Measurements from ENCODE around the gene HOXD11.

Gene HOXD11

DNA sequence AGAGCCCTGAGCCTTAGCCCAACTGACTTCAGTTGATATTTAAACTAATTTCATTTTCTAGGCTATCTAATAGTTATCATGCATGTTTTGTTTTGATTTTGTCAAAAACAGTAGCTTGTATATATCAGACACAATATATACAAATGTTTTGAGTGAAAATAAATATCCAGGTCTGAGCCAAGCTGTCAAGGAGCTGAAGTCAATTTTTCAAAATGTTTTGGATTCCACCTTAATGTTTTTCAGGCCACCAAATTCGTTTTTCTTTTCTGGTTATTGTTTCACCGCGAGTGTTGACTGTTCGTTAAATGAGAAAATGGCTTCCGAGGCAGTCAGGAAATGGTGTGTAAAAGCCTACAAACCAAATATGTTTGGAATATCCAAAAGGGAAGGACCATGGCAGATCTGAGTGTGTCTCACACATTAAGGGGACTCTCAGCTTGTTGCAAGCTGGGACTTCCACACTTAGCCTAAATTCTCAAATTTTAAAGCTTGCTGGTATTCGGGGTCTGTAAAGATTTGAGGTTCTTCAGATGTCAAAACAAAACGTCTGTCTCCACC lies 4.7 kb upstream of the HOXD11 start:
- H3K4me3 ChIP-seq (ENCODE audit: extremely low read depth, insufficient read depth, low read length, poor library complexity, severe bottlenecking): no peak overlapping the region
- no peak overlapping the region for H3K27ac ChIP-seq (ENCODE audit: low read depth, low read length, severe bottlenecking)
- H3K36me3 ChIP-seq (ENCODE audit: control insufficient read depth, insufficient read depth, low read length): no peaks in the 10 kb centered on the region
- no peaks in the 10 kb centered on the region for H3K4me1 ChIP-seq (ENCODE audit: control insufficient read depth, insufficient read depth, low read length, poor library complexity, severe bottlenecking)
- 18 to 20% methylated on average over 2 to 4 of the region's 7 CpGs for WGBS, 2 experiments (ENCODE audit: insufficient coverage in 2 of 2)
- H3K9me3 ChIP-seq (ENCODE audit: control insufficient read depth, low read length): no peaks in the 10 kb centered on the region

DNA sequence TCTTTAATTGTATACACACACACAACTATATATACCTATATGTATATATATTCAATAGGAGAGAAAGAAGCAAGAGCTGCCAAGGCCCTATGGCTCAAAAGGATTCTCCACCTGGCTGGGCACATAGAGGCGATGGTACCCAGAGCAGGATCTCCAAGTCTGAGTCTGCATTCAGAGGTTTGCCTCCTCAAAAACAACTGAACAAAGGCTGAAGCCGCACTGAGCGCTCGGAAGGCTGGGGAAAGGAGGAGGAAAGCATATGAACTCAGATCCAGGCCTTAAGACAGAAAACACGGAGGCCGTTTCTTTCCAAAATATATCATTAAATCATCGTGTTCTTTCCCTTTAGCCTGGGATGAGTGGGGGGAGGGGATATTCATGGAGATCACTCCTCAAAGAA lies 3.9 kb upstream of the HOXD11 start:
- Histone ChIP-seq H3K4me3 (ENCODE audit: extremely low read depth, insufficient read depth, low read length, poor library complexity, severe bottlenecking) (no peak overlapping the region), H3K9me3 (ENCODE audit: control insufficient read depth, low read length) (no peaks in the 10 kb centered on the region), H3K4me1 (ENCODE audit: control insufficient read depth, insufficient read depth, low read length, poor library complexity, severe bottlenecking) (no peaks in the 10 kb centered on the region), H3K36me3 (ENCODE audit: control insufficient read depth, insufficient read depth, low read length) (no peaks in the 10 kb centered on the region), H3K27ac (ENCODE audit: low read depth, low read length, severe bottlenecking) (no peak overlapping the region)
- WGBS, 2 experiments (ENCODE audit: insufficient coverage in 2 of 2): 0 to 10% methylated on average over 1 to 4 of the region's 7 CpGs

DNA sequence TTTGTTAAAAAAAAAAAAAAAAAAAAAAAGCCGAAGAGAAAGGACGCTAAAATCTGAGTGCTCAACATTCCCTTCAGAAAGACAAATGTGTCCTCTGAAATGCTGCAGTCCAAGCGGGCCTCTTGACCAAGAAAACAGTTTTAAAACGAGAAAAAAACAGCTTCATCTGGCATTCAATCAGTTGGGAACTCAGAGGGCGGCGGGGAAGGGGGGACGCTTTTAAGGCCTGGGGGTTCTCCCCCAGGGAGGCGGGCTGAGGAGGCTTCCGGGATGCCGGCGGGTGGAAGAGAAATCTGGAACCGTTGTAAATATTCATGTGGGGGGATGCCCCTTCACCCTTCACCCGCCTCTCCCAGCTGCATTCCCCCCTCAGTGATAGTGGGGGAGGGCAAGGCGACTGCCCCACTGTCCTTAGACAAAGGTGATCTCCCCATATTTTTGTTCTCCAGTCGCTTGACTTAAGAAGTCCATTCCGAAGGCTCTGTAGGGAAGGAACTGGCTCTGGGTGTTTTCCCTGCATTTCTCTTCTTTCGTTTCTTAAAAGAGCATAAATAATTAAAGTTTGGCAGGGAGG lies 3.3 kb upstream of the HOXD11 start:
- Histone ChIP-seq H3K36me3 (ENCODE audit: control insufficient read depth, insufficient read depth, low read length) (no peaks in the 10 kb centered on the region), H3K4me1 (ENCODE audit: control insufficient read depth, insufficient read depth, low read length, poor library complexity, severe bottlenecking) (no peaks in the 10 kb centered on the region), H3K4me3 (ENCODE audit: extremely low read depth, insufficient read depth, low read length, poor library complexity, severe bottlenecking) (no peak overlapping the region), H3K9me3 (ENCODE audit: control insufficient read depth, low read length) (no peaks in the 10 kb centered on the region), H3K27ac (ENCODE audit: low read depth, low read length, severe bottlenecking) (no peak overlapping the region)
- 0 to 4% methylated on average over 3 to 4 of the region's 17 CpGs for WGBS, 2 experiments (ENCODE audit: insufficient coverage in 2 of 2)

DNA sequence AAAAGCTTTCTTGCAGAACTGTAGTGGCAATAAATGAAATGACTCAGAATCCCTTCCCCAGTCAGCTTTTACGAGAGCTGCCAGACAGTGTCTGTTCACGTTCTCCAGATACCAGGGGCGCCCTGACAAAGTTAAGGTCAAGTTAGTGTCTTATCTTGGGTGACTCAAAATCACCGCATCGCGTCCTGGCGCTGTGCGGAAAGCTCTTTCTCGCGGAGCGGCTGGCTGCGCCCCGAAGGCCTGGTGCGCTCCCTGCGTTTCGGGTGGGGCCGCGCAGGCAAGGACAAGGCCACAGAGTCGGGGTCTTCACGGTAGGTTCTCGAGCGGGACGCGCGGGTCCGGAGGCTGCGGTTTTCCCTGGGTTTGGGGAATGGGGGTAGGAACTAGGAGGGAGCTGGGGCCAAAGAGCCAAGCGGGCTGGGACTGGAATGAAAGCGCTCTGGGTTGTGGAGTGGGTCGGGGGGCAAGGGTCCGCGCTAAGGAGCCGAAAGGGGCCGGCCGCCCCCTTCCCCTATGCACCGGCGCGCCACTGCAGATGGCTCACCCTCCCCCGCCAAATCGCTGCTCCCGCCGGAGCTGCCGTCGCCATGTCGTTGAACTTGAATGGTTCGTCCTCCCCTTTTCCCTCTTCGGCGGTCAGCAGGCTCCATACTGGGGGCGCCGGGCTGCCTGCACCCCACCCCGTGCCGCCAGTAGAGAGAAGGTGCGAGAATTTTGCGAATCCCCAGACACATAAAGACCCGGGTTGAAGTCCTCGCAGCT lies 2.6 kb upstream of the HOXD11 start:
- H3K9me3 ChIP-seq (ENCODE audit: control insufficient read depth, low read length): no peaks in the 10 kb centered on the region
- 1 to 2% methylated on average over 34 to 47 of the region's 56 CpGs for WGBS, 2 experiments (ENCODE audit: insufficient coverage in 2 of 2)
- H3K4me1 ChIP-seq (ENCODE audit: control insufficient read depth, insufficient read depth, low read length, poor library complexity, severe bottlenecking): no peaks in the 10 kb centered on the region
- H3K4me3 ChIP-seq (ENCODE audit: extremely low read depth, insufficient read depth, low read length, poor library complexity, severe bottlenecking): no peak overlapping the region
- H3K36me3 ChIP-seq (ENCODE audit: control insufficient read depth, insufficient read depth, low read length): no peaks in the 10 kb centered on the region
- H3K27ac ChIP-seq (ENCODE audit: low read depth, low read length, severe bottlenecking): no peak overlapping the region

DNA sequence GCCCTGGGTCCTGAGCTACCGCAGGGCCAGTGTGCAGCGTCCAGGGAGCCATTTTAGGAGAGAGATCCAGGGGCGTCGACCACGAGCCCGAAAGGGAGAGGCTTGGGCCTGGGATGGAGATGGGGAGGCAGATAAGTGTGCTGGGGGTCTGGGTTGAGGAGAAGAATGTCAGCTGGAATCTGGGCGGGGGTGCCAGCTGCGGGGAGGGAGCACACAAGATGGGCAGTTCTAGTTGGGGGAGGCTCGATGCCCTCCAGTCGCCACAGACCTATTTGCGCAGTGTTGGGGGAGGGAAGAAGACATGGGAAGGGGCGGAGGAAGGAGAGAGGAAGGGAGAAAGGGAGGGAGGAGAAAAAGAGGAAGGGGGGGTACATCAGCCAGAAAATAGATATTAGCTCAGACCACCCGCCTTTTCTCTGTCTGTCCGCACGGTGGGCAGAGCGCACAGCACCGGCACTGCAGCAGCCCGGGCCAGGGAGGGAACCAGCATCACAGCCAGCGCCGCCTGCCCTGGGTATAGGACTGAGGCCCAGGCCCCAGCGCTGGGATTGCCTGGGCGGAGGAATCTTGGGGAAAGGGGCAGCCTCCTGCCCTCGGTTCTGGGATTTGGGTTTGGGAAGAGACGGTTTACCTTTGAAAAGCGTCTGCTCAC lies 1.9 kb upstream of the HOXD11 start:
- Histone ChIP-seq H3K36me3 (ENCODE audit: control insufficient read depth, insufficient read depth, low read length) (no peaks in the 10 kb centered on the region), H3K9me3 (ENCODE audit: control insufficient read depth, low read length) (no peaks in the 10 kb centered on the region), H3K27ac (ENCODE audit: low read depth, low read length, severe bottlenecking) (no peak overlapping the region), H3K4me1 (ENCODE audit: control insufficient read depth, insufficient read depth, low read length, poor library complexity, severe bottlenecking) (no peaks in the 10 kb centered on the region), H3K4me3 (ENCODE audit: extremely low read depth, insufficient read depth, low read length, poor library complexity, severe bottlenecking) (no peak overlapping the region)
- WGBS, 2 experiments (ENCODE audit: insufficient coverage in 2 of 2): 3 to 6% methylated on average over 19 to 21 of the region's 25 CpGs

DNA sequence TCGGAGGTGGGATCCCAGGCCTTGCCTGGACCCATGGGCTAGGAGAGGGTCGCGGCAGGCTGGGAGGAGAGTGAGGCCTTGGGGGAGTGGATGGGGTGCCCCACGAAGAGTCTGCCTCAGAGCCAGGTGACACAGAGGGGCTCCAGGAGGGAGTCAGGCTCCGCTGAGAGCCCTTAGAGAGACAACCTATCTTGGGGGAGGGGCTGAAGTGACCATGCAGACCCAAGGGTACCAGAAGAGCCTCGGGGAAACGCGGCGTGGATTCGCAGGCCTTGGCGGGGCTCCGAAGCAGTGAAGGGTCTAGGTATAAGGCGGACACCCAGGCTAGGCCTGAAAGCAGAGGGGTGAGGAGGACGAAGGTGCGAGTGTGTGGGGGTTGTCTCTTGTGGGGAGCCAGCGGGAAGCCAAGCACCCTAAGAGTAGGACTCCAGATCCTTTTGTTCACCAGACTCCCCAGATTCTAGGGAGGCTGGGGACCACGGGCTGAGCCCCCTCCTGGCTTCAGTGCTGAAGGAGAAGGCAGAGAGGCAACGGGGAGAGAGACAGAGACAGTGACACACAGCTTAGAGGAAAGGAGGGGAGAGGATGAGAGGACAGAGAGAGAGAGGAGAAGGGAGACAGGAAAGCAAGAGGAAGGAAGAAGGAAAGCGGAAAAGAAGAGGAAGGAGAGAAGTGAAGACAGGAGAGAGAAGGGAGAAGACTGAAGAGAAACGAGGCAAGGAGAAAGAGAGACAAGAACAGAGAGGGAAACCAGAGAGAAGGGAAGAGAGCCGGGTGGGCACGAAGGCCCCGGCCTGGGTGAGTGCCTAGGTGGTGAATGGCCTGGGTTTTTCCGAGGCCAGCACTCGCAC lies 1.1 kb upstream of the HOXD11 start:
- H3K36me3 ChIP-seq (ENCODE audit: control insufficient read depth, insufficient read depth, low read length): no peaks in the 10 kb centered on the region
- WGBS, 2 experiments (ENCODE audit: insufficient coverage in 2 of 2): 2 to 4% methylated on average over 21 to 24 of the region's 25 CpGs
- no peak overlapping the region for H3K4me3 ChIP-seq (ENCODE audit: extremely low read depth, insufficient read depth, low read length, poor library complexity, severe bottlenecking)
- no peaks in the 10 kb centered on the region for H3K9me3 ChIP-seq (ENCODE audit: control insufficient read depth, low read length)
- no peak overlapping the region for H3K27ac ChIP-seq (ENCODE audit: low read depth, low read length, severe bottlenecking)
- no peaks in the 10 kb centered on the region for H3K4me1 ChIP-seq (ENCODE audit: control insufficient read depth, insufficient read depth, low read length, poor library complexity, severe bottlenecking)

DNA sequence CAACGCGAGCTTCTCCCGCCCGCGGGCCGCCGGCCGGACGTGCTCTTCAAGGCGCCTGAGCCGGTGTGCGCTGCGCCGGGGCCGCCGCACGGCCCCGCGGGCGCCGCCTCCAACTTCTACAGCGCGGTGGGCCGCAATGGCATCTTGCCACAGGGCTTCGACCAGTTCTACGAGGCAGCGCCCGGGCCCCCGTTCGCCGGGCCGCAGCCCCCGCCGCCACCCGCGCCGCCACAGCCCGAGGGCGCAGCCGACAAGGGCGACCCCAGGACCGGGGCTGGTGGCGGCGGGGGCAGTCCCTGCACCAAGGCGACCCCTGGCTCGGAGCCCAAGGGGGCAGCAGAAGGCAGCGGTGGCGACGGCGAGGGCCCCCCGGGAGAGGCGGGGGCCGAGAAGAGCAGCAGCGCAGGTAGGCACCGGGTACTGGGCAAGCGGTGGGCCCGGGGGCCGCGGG lies 676 bp downstream of the HOXD11 start:
- no peak overlapping the region for H3K27ac ChIP-seq (ENCODE audit: low read depth, low read length, severe bottlenecking)
- no peaks in the 10 kb centered on the region for H3K9me3 ChIP-seq (ENCODE audit: control insufficient read depth, low read length)
- no peaks in the 10 kb centered on the region for H3K4me1 ChIP-seq (ENCODE audit: control insufficient read depth, insufficient read depth, low read length, poor library complexity, severe bottlenecking)
- no peaks in the 10 kb centered on the region for H3K36me3 ChIP-seq (ENCODE audit: control insufficient read depth, insufficient read depth, low read length)
- 0 to 2% methylated on average over 34 to 38 of the region's 59 CpGs for WGBS, 2 experiments (ENCODE audit: insufficient coverage in 2 of 2)
- no peak overlapping the region for H3K4me3 ChIP-seq (ENCODE audit: extremely low read depth, insufficient read depth, low read length, poor library complexity, severe bottlenecking)

DNA sequence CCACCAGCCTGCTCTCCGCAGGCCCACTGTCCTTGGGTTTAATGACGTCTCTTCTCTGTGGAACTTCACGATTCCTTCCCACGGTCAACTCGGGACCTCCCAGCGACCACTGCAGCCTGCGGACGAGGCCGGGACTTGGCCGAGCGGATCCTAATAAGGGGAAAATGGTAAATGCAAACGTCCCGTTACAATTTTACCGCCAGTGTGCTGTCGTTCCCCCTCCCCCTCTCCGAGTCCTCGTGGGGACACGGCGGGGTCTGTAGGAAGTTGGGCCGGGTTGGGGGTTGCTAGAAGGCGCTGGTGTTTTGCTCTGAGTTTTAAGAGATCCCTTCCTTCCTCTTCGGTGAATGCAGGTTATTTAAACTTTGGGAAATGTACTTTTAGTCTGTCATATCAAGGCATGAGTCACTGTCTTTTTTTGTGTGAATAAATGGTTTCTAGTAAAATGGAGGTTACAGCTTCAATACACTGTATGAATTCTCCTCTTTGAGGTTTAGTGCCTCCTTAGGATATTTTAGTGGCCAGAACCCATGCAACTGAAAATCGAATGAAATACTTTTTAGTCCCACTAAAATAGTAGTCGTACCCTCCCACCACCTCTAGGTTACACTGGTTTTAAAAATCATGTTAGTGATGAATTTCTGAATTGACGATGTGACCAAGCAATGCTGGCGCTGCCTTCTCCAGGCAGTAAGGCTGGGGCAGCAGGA lies 2.3 kb downstream of the HOXD11 start:
- WGBS, 2 experiments (ENCODE audit: insufficient coverage in 2 of 2): 0 to 2% methylated on average over 2 to 14 of the region's 26 CpGs
- Histone ChIP-seq H3K9me3 (ENCODE audit: control insufficient read depth, low read length) (no peaks in the 10 kb centered on the region), H3K4me3 (ENCODE audit: extremely low read depth, insufficient read depth, low read length, poor library complexity, severe bottlenecking) (no peak overlapping the region), H3K27ac (ENCODE audit: low read depth, low read length, severe bottlenecking) (no peak overlapping the region), H3K4me1 (ENCODE audit: control insufficient read depth, insufficient read depth, low read length, poor library complexity, severe bottlenecking) (no peaks in the 10 kb centered on the region), H3K36me3 (ENCODE audit: control insufficient read depth, insufficient read depth, low read length) (no peaks in the 10 kb centered on the region)

DNA sequence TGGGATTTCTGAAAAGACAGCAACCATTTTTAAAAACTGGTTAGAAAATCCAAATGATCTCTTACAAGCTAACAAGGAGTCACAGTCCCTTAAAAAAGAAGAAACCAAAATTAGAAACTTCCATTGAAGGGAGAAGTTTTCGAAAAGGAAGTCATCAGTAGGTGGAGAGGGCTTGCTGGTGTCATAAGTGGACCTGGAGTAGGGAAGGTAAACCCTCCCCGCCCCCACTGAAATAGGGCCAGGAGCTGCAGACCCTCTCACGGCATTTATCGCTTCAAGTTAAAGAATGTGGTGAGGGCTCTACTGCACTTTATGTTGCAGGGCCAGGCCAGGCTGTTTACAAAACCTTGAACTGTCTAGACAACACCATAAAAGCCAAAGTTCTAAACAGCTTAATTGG lies 2.9 kb downstream of the HOXD11 start:
- H3K27ac ChIP-seq (ENCODE audit: low read depth, low read length, severe bottlenecking): no peak overlapping the region
- H3K4me1 ChIP-seq (ENCODE audit: control insufficient read depth, insufficient read depth, low read length, poor library complexity, severe bottlenecking): no peaks in the 10 kb centered on the region
- no peak overlapping the region for H3K4me3 ChIP-seq (ENCODE audit: extremely low read depth, insufficient read depth, low read length, poor library complexity, severe bottlenecking)
- no peaks in the 10 kb centered on the region for H3K9me3 ChIP-seq (ENCODE audit: control insufficient read depth, low read length)
- WGBS, 2 experiments (ENCODE audit: insufficient coverage in 2 of 2): 0 to 56% methylated on average over 1 of the region's 4 CpGs
- H3K36me3 ChIP-seq (ENCODE audit: control insufficient read depth, insufficient read depth, low read length): no peaks in the 10 kb centered on the region

All from mesodermal cell (in vitro differentiated cells).